BLaER1 (cell line): ENCODE measurements around the gene SYDE1.

Experiments
- H3K27ac ChIP-seq: shearing (Covaris generic); formaldehyde crosslinking; 2 replicates; pipeline ENCODE4 v1.8.1; 2022
- H3K27me3 ChIP-seq: shearing (Covaris generic); formaldehyde crosslinking; 2 replicates; pipeline ENCODE4 v1.8.1; 2022
- H3K36me3 ChIP-seq: shearing (Covaris generic); formaldehyde crosslinking; 2 replicates; pipeline ENCODE4 v1.8.1; 2022
- H3K4me1 ChIP-seq: shearing (Covaris generic); formaldehyde crosslinking; 2 replicates; pipeline ENCODE4 v1.8.1; 2022
- H3K4me2 ChIP-seq: shearing (Covaris generic); formaldehyde crosslinking; 2 replicates; pipeline ENCODE4 v1.8.1; 2022
- H3K4me3 ChIP-seq: shearing (Covaris generic); formaldehyde crosslinking; 2 replicates; pipeline ENCODE4 v1.8.1; 2022
- H3K9ac ChIP-seq: shearing (Covaris generic); formaldehyde crosslinking; 2 replicates; pipeline ENCODE4 v1.8.1; 2022
- H3K9me3 ChIP-seq: shearing (Covaris generic); formaldehyde crosslinking; 2 replicates; pipeline ENCODE4 v1.8.1; 2022
- H4K20me1 ChIP-seq: shearing (Covaris generic); formaldehyde crosslinking; 2 replicates; pipeline ENCODE4 v1.8.1; 2022
- Cebpa-rat ChIP-seq: shearing (Covaris generic); IDR thresholded peaks from 2 replicates; pipeline ENCODE4 v1.8.1; 2022

Gene SYDE1

DNA sequence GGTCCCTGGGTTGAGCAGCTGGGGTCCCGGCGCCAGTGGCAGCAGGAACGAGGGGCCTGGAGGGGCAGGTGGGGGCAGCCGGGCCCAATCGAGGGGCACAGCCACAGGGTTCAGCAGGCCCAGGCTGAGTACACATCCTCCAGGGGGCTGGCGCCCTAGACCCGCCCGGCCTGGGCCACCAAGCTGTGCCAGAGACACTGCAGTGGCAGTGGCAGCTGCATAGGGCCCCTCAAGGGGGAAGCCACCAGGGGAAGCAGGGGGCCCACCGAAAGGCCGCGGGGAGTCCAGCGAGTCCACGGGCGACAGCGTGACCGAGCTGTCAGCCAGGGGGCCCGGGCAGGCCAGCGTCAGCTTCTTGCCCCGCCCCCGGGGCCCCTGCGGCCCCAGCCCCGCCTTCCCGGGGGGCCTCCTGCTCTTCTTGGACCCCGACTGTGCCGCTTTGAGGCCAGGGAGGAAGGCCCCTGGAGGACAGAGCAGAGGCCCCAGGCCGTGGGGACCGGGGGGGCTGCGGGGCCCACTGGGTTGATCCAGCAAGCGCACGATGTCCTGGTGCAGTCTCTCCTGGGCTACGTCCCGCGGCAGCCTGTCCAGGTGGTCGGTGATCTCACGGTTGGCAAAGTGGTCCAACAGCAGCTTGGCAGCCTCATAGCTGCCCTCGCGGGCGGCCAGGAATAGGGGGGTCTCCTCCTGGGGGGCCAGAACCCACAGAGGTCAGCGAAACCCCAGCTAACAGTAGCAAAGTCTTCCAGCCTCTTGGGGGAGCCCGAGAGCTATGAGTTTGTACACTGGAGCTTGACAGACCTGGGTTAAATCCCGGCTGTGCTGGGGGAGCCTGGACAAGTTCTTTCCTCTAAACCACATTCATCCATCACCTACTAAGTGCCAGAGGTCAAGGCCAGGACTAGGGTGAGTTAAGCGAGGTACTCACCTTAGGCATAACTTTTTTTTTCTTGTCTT is 54.1 kb downstream of the SYDE1 start:
- no peaks in the 10 kb centered on the region for H3K27me3 ChIP-seq
- peaks cover 17% of the 10 kb centered on the region for H3K9me3 ChIP-seq
- peaks cover 72% of the 10 kb centered on the region for H3K36me3 ChIP-seq
- TF ChIP-seq Cebpa-rat, result no peak
- H3K4me1 ChIP-seq, result no peaks in the 10 kb centered on the region
- H3K27ac ChIP-seq, result no peak overlapping the region
- no peak overlapping the region for H3K9ac ChIP-seq
- no peak overlapping the region for H3K4me2 ChIP-seq
- H4K20me1 ChIP-seq, result no peaks in the 10 kb centered on the region
- H3K4me3 ChIP-seq, result no peak overlapping the region
